GM12873 (cell line): ENCODE results near the gene HRG.

Source experiments
- CTCF ChIP-seq: IDR thresholded peaks from 2 replicates; pipeline ENCODE4 v1.5.1; 2012; ENCODE audit warnings: low read depth, mild to moderate bottlenecking, moderate library complexity, low read length, control low read depth; ENCODE audit not compliant: insufficient read depth; ENCODE audit errors: missing control alignments

Gene HRG

GRCh38 chr3:186683979-186684378 lies 18.2 kb downstream of the HRG start:
- no peak for TF ChIP-seq CTCF

- no peak for TF ChIP-seq CTCF
Observed at GRCh38 chr3:186687120-186687651, 21.4 kb downstream of the HRG start.

GRCh38 chr3:186691676-186692075 lies 25.9 kb downstream of the HRG start:
- TF ChIP-seq CTCF = no peak

- TF ChIP-seq CTCF = no peak
Observed at GRCh38 chr3:186693843-186694242, 28.0 kb downstream of the HRG start.

- no peak for TF ChIP-seq CTCF
Observed at GRCh38 chr3:186694288-186695032, 28.6 kb downstream of the HRG start.

- no peak for TF ChIP-seq CTCF
Observed at GRCh38 chr3:186696522-186696921, 30.7 kb downstream of the HRG start.

- no peak for TF ChIP-seq CTCF
Observed at GRCh38 chr3:186697510-186697909, 31.7 kb downstream of the HRG start.
